SH-SY5Y (cell line): ENCODE results near the gene SCAND1.

Source experiments
- GATA2 ChIP-seq: IDR thresholded peaks from 2 replicates; pipeline ENCODE4 v1.6.1; 2011; ENCODE audit warnings: mild to moderate bottlenecking, low read depth, low read length
- GATA3 ChIP-seq: IDR thresholded peaks from 2 replicates; pipeline ENCODE4 v1.6.1; 2011; ENCODE audit warnings: low read depth, mild to moderate bottlenecking, low read length, moderate library complexity

DNA sequence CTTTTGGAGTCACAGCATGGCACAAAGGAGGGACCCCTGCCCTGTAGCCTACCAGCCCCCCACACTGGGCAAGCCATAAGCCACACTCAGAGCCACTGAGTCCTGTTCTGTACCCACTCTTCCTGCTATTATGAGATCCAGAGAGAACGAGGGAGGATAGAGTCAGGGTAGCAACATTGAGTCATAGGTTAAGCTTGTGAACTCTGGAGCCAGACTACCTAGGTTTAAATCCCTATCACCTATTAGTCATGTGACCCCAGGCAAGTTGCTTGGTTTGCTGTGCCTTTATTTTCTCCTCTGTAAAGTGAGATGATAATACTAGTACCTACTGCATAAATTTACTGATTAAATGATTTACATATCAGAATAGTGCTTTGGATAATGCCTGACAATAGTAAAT is 14.6 kb upstream of the SCAND1 start:
- TF ChIP-seq GATA2 (no peak), GATA3 (no peak)
